DMS53 treated with DMSO at 0.1 percent for 48 hours (cell line): ENCODE measurements around the gene MYH10.
"Not testable (repeated sequence)": the region's sequence is repeated elsewhere in the genome, so short reads cannot be mapped to it uniquely, and the experiment has no call there.

Experiments used
- DNase-seq: peaks from one replicate; lab custom pipeline; 2025; ENCODE audit not compliant: unreplicated experiment; lab: John Stamatoyannopoulos, UW

Gene MYH10

GRCh38 chr17:8557176-8557806 lies 73.2 kb downstream of the MYH10 start:
- no peak for DNase-seq

- DNase-seq: no peak
These were observed 74.5 kb downstream of the MYH10 start for GRCh38 chr17:8556074-8556473.

DNA sequence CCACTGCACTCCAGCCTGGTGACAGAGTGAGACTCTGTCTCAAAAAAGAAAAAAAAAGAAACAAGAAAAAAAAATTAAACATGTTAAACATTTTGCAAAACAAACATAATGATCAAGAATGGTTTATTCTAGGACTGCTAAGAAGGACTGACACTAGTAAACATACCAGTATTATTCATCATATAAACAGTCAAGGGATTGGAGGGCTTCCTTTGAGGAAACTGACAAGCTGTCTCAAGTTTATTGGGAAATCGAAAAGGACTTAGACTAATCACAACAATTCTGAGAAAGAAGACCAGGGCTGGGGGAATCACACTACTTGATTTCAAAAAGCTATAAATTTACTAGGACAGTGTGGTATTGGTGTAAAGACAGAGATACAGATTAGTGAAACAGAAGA lies 75.5 kb downstream of the MYH10 start:
- no peak for DNase-seq

- DNase-seq: no peak
These were observed 77.8 kb downstream of the MYH10 start for GRCh38 chr17:8552577-8553320.

GRCh38 chr17:8542599-8543502 lies 87.7 kb downstream of the MYH10 start:
- DNase-seq: peak; percentile 26

- DNase-seq: not testable (repeated sequence)
These were observed 90.5 kb downstream of the MYH10 start for GRCh38 chr17:8539976-8540375.

DNA sequence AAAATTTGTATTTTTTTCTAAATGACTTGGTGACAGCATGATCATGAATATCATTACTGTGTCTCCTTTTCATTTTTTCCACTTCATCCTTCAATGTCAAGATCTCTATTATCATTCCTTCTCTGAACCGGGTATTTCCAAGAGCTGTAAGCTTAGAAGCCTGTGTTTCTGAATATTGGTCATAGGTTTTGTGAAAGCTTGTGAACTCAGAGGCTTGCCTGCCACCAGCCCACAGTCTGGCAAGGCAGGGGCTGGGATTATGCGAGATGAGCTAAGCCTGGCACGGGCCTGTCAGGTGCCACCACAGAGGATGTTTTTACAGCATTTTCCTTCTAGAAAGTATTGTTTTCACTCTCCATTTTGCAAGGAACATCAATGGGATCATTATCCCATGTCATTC lies 92.8 kb downstream of the MYH10 start:
- DNase-seq: no peak

GRCh38 chr17:8534498-8535188 lies 95.9 kb downstream of the MYH10 start:
- DNase-seq: no peak

DNA sequence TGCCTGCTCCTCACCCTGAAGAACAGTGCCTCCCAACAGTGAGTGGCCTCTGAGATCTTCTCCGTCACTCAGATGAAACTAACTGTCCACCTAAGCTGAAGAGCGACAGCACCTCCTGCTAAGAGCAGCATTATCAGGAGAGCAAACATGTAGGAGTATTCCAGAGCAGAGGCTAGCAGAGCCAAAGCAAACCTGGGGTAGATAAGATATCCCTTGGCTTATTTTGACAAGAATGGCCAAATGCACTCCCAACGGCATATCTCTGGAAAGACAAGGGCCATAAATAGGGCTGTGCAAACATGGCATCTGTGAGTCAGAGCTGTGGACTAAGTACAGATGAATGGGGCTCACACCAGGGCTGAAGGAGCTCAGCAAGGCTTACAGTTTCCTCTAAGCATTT lies 98.5 kb downstream of the MYH10 start:
- peak; percentile 70 for DNase-seq

GRCh38 chr17:8522577-8522976 lies 107.9 kb downstream of the MYH10 start:
- no peak for DNase-seq

DNA sequence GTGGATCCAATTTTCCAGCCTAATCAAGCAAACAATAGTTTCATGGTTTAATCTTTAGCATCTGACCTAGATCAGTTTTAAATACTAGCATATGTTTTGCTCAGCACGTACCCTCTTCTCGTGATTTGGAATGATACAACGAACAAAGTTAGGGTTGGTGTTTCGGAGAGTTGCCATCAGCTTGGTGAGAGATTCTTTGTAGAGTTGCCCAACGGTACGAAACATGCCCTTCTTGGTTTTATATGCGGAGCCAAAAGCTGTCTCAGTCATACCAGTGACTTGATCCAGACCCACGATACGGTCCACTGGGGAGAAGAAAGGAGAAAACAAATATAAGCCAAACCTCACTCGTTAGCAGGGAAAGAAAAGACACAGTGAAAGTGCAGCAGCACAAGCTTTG lies 109.5 kb downstream of the MYH10 start:
- DNase-seq: no peak

GRCh38 chr17:8518850-8519249 lies 111.7 kb downstream of the MYH10 start:
- DNase-seq: no peak

DNA sequence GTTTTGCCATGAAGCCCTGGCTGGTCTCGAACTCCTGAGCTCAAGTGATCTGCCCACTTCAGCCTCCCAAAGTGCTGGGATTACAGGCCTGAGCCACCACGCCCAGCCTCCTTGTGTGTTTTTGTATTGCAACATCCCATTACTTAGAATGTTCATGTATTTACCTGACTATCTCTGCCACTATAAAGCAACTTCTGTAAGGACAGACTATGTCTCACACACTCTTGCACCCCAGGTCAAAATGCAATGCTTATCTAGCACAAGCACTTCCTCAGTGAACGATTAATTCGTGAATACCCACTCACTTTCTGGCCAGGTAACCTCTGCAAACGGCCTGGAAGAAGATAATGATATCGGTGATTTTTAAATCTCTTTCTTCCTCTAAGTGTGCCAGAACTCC lies 112.2 kb downstream of the MYH10 start:
- DNase-seq: no peak

GRCh38 chr17:8514801-8515200 lies 115.7 kb downstream of the MYH10 start:
- DNase-seq: no peak

DNA sequence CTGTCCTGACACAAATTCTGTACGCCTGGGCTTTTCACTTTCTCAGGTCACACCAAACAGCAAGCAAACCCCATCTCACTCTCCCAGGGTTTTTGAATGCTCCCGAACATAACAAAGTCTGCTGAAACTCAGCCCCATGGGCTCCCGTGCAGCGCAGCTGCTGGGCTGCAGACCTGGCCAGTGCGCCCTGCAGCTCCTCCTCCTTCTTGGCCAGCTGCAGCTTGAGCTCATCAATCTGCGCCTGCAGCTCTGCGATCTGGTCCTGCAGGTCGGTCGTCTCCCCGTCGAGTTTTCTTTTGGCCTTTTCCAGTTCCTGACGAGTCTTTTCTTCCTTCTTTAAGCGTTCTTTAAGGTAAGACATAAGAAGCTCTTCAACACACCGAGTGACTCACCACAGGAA lies 124.4 kb downstream of the MYH10 start:
- no peak for DNase-seq

GRCh38 chr17:8504460-8505207 lies 125.9 kb downstream of the MYH10 start:
- no peak for DNase-seq

GRCh38 chr17:8503807-8504206 lies 126.7 kb downstream of the MYH10 start:
- no peak for DNase-seq

DNA sequence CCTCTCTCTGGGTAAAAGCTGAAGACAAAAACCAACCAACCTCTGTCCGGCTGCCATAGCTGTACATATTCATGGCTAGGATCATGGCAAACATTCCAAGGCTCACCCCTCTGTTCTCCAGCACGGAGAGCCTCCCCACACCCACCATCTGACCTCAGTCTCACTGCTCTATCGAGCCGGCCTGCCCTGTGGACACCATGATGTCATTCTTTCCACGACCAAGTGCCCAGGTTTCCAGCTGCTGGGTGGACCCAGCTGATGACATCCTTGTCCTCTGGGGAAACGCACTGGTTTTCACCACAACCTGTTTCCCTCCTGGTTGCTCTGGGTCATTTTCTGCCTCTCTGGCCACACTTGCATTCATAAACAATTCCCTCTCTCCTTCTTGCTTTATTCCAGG lies 127.2 kb downstream of the MYH10 start:
- DNase-seq: no peak

- no peak for DNase-seq
These were observed 128.4 kb downstream of the MYH10 start for GRCh38 chr17:8502126-8502525.

- DNase-seq: no peak
These were observed 129.9 kb downstream of the MYH10 start for GRCh38 chr17:8500609-8501008.

DNA sequence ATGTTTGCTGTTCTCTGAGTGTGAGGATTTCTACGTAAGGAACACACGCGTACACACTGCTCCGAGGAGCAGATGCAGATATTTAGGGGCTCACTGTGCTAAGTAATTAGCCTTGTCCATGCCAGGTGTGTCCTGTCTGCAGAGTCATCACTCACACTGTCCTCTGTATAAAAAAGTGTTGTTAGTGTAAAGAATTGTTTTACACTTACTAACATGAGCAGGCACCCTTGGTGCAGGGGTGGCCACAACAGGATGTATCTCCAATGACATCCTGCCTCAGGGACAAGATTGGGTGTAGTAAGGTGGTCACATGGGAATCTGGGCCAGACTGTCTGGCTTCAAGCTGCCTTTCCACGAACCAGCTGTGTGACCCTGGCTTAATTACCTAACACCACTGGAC lies 130.9 kb downstream of the MYH10 start:
- DNase-seq: no peak
